ENCODE data around the gene LAP3.
"Not testable (repeated sequence)": the region's sequence is repeated elsewhere in the genome, so short reads cannot be mapped to it uniquely, and the experiment has no call there.

LAP3 gene

DNA sequence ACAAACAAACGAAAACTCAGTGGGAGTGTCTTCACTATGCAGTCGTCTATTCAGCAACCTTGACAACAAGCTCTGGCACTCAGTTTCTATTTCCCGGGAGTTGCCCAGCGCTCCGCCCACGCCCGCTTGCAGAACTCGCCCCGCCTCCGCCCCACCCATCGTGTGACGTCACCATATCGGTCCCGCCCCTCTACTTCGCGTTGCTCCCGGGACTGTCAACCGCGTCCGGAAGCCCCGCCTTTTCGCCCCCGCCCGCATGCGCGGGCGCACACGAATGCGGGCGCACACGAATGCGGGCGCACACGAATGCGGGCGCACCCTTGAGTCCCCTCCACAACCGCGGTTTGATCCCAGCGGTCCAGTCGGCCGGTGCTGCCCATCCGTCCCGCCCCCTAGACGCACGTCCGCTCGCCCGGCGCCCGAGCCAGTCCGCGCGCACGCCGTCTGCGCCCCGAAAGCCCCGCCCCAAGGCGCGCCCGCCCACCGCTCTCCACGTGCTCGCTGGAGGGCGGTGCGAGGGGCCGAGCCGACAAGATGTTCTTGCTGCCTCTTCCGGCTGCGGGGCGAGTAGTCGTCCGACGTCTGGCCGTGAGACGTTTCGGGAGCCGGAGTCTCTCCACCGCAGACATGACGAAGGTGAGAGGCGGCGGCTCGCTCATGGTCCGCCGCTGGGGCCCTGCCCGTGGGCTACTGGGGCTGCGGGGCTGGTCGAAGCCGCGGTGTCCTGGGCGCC is at the start of gene LAP3:
Gene LAP3, plus strand, starts transcription at position 267 of the 733 bp plus-strand sequence. Its CDS starts 268 bp downstream, at position 535.
- DNase-seq = peak; percentile 96

DNA sequence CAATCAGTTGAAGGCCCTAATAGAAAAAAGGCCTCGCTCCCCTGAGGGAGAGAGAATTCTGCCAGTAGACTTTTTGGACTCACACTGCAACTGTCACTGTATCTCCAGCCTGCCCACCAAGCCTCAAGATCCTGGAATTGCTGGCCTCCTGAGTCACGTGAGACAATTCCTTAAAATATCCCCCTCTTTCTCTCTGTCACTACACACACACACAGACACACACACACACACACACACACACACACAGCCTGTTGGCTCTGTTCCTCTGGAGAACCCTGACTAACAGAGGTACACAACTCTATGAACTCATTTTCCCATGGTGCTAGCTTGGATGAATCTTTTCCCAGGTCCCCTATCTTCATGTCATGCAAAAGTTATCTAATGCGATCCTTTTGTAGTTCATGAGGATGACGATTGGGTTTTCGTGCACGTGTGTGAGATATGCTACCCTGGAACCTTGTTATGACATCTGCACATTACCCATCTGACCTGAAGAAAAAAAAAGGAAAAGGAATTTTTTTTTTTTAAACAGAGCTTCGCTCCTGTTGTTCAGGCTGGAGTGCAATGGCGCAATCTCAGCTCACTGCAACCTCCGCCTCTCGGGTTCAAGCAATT is 48.3 kb upstream of the LAP3 start:
- no peak for DNase-seq

DNA sequence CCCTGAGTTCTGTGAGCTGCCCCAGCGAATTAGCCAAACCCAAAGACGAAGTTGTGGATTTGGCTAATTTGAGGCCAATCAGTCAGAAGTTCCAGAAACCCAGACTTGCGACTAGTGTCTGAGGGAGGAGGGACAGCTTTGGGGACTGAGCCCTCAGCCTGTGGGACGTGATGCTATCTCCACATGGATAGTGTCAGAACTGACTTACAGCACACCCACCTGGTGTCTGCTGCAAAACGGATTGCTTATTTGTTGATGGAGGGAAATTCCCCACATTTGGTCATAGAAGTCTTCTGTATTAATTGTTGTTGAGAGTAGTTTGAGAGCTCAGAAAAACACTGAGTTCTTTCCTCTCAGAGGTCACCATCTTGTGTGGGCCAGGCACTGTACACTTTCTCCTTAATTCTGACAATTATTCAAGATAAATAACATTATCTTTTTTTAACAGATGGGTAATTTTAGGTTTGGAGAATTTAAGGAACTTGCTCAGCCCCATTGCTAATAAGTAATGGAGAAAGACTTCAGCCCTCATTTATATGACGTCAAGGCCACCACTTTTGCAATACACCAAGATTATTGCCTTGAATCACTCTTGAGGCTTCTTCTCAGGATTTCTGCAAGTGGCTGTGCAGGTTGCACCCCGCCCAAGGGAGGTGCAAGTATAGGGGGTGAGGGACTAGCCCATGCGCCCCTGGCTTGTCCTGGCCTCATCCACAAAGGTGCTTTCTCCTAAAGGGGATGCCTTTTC is 45.3 kb upstream of the LAP3 start:
- no peak for DNase-seq

DNA sequence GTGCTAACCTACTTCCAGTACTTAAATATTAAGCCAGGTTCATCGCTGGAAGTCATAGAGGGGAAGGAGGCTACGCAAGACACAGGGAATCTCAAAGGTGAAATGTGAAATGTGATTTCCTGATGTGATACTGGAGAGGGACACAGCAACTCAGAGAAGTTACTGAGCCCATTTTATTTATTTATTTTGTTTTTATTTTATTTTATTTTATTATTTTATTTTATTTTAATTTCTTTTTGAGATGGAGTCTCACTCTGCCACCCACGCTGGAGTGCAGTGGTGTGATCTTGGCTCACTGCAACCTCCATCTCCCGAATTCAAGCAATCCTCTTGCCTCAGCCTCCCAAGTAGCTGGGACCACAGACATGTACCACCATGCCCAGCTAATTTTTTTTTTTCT is 42.3 kb upstream of the LAP3 start:
- DNase-seq = no peak

DNA sequence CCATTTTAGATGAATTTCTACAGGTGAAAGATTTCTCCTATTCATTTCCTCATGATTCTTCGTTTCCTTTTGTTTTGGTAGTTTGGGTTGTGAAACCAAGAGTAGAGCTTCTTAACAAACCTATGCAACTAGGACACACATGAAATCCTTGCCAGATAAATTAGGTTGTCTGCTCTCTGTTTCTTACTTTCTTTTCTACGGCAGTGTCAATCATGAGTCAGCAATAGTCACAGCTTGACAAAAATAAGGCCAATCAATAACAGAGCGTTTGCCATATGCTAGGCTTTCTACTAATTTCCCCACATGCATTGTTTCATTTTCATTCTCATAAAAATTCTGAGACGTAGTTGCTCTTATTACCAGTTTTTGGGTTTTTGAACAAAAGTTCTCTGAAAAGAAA is 41.8 kb upstream of the LAP3 start:
- no peak for DNase-seq

DNA sequence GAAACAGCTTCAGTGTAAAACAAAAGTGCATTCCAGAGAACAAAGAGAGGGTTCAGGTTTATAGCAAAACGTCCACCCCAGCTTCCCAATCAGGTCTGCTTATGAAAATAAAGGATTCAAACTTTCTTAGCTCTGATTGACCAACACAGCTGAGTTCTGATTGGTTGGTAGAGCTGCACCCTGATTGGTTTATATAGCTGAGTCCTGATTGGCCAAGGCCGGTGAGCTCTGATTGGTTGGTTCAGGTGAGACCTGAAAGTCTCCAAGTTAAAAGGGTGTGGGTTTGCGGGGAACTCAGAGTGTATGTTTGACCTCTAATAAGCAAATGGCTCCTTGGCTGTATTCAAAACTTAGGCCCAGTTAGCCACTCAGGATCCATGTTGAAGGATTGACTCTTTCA is 41.1 kb upstream of the LAP3 start:
- DNase-seq = no peak

GRCh38 chr4:17537060-17537459 is 39.9 kb upstream of the LAP3 start:
- DNase-seq = not testable (repeated sequence)

- DNase-seq = peak; percentile 93
Measured at GRCh38 chr4:17544205-17544604, 32.8 kb upstream of the LAP3 start.

GRCh38 chr4:17544831-17545234 is 32.2 kb upstream of the LAP3 start:
- peak; percentile 63 for DNase-seq

DNA sequence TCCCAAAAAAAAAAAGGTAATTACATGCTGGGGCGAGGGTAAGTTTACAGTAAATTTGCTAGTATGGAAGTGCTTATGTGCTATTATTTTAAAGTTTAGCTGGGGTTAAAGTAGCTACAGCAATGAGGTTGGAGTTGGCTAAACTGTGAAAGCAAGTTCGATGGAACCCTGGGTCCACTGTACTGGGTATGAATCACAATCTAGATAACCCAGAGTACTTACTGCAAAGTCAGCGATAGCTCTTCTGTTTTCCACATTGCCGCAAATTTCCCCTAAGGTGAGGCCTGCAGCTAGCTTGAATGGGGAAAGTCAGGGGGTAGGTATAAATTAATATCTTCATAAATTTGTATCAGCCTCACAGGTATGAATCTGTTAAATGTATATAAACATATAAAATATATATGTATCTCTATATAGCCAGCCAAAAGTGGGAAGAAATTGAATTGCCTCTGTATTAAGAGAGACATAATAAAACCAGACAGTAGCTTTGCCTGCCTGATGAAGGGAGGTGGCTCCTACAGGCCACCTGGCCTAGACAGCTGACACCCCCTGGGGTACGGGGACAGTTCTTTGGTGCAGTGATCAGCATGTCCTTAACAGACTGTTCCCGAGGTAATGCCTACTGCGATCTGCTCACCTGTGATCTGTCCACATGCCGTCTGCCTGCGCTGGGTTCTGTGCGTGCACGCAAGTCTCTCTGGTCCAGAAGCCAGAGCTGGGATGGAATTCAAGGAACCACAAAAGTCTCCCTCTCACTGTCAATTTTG is 31.4 kb upstream of the LAP3 start:
- no peak for DNase-seq

GRCh38 chr4:17546222-17546621 is 30.8 kb upstream of the LAP3 start:
- DNase-seq = no peak

DNA sequence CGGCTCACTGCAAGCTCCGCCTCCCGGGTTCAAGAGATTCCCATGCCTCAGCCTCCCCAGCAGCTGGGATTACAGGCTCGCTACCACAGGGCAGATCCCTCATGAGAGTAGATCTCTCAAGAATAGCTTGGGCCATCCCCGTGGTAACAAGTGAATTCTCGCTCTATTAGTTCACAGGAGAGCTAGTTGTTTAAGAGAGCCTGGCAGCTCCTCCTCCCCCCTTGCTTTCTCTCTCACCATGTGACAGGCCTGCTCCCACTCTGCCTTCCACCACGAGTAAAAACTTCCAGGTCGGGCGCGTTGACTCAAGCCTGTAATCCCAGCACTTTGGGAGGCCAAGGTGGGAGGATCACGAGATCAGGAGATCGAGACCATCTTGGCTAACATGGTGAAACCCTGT is 30.3 kb upstream of the LAP3 start:
- no peak for DNase-seq

DNA sequence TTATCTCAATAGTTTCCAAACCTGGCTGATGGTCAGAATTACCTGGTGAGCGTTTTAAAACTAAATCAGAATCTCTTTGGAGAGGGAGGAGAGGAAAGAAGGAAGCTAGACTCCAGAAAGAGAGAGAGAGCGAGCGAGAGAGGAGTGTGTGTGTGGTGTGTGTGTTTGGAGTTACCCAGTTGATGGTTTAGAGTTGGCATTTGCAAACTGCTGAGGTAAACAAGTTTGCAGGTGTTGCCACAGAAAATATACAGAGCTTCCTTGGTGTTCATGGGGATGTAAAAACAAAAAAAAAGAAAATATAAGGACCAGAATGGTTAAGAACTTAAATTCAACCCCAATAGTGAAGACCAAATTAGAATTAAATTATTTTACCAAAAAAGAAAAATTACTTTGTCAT is 26.4 kb upstream of the LAP3 start:
- DNase-seq = no peak

GRCh38 chr4:17552427-17552826 is 24.6 kb upstream of the LAP3 start:
- DNase-seq = no peak

GRCh38 chr4:17554568-17554967 is 22.4 kb upstream of the LAP3 start:
- DNase-seq = no peak

- no peak for DNase-seq
Measured at GRCh38 chr4:17556498-17556897, 20.5 kb upstream of the LAP3 start.

GRCh38 chr4:17557880-17558279 is 19.1 kb upstream of the LAP3 start:
- no peak for DNase-seq

DNA sequence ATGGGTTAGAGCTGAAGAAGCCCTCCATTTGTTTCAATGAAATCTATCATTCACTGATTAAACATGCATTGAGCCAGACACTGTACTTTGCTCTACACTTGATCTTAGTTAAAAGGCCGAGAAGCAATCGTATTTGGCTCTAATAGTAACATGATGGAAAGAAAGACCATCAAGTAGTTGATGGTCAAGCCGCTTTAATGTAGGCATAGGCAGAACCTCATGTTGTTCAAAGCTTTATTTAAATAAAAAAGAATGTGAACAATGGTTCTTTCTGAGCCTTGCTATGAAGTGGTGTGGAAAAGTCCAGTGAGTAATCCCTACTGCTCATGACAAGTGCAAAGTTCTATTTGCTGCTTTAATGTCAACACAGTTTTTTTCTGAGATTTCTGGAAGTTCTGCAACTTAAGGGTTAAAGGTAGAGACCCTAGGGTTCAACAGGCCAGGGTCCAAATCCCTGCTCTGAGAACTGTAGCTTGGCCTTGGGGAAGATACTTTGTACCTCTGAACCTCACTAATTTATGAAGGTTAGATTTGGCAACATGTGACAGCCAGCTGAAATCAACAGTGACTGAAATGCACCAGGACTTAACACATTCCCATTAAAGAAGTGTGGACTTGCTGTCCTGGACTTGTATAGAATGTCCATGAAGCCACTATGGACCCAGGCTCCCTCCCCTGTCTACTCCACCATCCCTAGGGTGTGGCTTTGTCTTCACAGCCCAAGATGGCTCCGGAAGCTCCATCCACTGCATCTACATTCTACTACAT is 17.9 kb upstream of the LAP3 start:
- no peak for DNase-seq

- no peak for DNase-seq
Measured at GRCh38 chr4:17559709-17560048, 17.3 kb upstream of the LAP3 start.

GRCh38 chr4:17560065-17560673 is 16.8 kb upstream of the LAP3 start:
- no peak for DNase-seq

DNA sequence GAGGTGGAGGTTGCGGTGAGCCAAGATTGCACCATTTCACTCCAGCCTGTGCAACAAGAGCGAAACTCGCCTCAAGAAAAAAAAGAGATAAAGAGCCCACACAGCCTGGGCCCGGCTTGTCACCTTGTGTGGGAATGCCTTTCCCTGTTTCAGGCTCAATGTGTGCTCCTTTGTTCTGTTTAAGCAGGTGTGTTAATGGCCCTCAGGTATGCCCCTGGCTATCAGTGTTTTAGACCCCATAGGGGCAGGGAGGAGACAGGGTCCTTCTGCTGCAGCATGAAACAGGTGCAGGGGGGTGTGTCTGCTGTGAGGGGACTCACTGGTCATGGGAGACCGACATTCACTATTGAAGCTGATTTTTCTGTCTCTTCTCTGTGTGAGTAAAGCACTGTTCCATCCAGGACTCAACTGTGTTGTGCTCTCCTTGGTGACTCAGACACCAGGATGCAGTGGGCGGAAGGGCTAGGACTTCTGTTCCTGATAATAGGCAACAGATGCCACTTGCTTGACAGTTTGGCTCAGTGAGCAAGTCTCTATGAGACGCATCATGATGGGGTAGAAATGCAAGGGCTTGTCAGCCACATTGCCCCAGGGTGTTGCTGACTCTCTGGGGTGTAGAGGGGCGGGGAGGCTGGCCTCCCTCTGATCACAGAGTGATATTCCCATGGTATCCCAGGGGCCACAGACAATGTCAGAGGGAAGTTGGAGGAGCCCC is 15.6 kb upstream of the LAP3 start:
- DNase-seq = no peak

Measured in midbrain (tissue), 1 donor.